Dermis blood vessel endothelial cell (primary cell): Measurements from ENCODE around the gene DNAL4. TPM values are rescaled to one million over a fixed set of nuclear protein-coding genes. Genes with fewer than 3 reads are reported as not detected.
A peak's percentile ranks its signal among the peaks of the same experiment; 100 is the strongest.

Experiments
- DNase-seq: peaks from one replicate; pipeline ENCODE4 v3.0.0; 2010
- total RNA-seq: library from RNA; depleted of rRNA; stranded (reverse); fragments of >200 nt; gene quantifications from 2 replicates; pipeline ENCODE4 v1.2.3, GENCODE V29; 2014

Gene DNAL4
- total RNA-seq, 1 donor from 2014 or later, result 16.3 TPM

DNA sequence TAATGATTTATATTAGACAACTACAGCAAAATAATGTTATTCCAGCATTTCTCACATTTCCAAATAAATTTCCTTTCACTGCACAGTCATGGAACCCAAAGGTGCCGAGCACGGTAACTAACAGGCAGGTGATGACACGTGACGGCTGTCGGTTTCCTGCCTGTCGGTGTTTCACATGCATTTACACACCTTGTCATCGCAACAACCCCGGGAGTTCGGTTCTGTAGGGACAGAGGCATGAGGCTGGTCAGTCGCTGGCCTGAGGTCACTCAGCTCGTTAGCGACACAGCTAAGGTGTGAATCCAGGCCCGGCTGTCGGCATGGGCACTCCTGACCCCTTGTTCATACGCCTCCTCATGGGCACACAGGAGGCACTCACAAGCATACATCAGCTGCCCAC, 9.9 kb downstream of the DNAL4 start:
- no peak for DNase-seq

DNA sequence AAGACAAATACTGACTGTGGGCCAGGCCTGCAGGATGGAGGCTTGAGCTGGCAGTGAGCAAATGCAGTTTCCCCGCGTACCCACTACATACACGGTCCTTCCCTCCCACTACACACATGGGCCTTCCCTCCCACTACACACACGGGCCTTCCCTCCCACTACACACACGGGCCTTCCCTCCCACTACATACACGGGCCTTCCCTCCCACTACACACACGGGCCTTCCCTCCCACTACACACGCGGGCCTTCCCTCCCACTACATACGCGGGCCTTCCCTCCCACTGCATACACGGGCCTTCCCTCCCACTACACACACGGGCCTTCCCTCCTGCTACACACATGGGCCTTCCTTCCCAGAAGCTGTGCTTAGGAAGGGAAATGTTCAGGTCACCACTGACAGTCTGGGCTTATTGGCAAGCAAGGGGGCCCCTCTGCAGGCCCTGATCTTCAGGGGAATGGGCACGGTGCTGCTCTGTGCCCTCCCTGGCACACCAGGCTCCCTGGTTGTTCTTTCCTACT, 10.8 kb downstream of the DNAL4 start:
- no peak for DNase-seq

- DNase-seq, result no peak
Observed at GRCh38 chr22:38782402-38783094, 11.4 kb downstream of the DNAL4 start.

DNA sequence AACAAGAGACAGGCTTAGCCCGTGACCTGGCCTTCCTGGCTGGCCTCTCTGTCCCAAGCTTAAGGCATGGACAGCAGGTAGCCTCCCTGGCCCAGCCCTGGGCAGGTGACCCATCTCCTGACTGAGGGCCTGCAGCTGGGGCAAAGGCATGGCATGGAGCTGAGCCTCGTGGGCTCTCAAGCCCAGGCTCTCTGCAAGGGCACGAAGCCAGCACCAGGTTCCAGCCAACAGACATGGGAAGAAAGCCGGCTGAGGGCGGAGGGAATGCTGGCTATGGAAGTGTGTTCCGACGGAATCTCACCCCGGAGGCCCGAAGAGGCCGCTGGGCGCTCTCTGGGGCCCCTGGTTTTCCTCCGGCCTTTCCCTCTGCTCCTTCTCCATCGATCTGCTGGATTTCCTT, 12.9 kb downstream of the DNAL4 start:
- DNase-seq, result no peak

GRCh38 chr22:38777087-38777671, 16.8 kb downstream of the DNAL4 start:
- DNase-seq, result no peak

GRCh38 chr22:38776086-38776485, 17.9 kb downstream of the DNAL4 start:
- DNase-seq, result peak; percentile 23

DNA sequence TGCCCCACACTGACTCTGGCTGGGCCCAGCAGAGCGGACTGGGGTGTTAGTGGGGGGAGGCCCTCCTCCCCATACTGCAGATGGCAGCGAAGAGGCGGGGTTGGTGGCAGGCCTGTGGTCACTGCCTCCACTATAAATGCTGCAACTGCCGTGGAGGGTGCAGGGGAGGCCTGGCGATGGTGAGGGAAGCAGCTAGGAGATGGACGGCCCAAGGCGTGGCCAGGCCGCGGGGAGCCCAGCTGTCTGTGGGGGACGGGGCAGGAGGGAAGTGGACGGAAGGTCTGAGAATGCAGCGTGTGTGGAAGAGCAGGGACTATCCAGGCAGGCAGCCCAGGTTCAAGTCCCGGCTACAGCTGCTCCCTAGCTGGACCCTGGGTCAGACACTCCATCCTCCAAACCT, 18.3 kb downstream of the DNAL4 start:
- DNase-seq, result no peak

DNA sequence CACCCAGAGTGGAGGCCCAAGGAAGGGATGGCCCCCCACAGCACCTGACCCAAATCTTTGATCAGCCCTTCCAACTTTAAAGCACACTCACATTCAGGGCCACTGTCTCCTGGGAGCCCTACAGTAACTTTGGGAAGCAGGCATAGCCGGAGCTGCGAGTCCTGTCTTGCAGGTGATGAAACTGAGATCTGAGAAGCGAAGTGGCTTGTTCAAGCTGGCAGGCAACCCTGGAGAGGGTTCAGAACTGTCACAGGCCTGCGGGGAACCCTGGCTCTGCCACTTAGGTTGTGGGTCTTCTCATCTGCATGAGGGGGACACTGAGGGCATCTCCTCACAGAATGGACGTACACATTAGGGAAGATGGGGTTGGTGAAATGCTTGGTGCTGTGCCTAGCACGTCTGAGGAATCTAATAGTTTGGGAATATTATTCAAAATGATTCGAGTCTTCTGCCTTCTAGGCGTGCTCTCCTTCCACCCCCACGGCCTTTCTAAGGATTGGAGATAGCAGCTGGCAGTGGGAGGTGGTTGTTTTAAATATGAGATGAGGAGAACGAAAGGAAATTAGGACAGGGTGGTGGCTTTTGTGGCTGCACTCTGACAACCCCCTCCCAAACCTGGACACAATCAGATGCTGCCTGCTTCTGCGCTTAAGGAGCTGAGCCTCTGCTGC, 19.3 kb downstream of the DNAL4 start:
- no peak for DNase-seq

DNA sequence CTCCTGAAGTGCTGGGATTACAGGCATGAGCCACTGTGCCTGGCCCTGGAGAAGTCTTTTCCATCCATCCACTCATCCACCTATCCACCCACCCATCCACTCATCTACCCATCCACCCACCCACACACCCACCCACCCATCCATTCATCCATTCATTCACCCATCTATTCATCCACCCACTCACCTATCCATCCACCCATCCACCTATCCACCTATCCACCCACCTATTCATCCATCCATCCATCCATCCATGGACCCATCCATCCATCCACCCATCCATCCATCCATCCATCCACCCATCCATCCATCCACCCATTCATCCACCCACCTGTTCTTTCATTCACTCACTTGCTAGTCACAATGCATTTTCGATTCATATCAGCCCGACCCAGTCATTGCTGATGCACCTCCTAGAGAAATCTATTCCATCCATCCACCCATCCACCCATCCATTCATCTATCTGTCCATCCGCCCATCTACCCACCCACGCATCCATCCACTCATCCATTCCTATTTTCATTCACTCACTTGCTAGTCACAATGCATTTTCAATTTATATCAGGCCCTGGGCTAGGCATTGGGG, 20.5 kb downstream of the DNAL4 start:
- DNase-seq, result no peak

- DNase-seq, result no peak
Observed at GRCh38 chr22:38772623-38772873, 21.4 kb downstream of the DNAL4 start.

DNA sequence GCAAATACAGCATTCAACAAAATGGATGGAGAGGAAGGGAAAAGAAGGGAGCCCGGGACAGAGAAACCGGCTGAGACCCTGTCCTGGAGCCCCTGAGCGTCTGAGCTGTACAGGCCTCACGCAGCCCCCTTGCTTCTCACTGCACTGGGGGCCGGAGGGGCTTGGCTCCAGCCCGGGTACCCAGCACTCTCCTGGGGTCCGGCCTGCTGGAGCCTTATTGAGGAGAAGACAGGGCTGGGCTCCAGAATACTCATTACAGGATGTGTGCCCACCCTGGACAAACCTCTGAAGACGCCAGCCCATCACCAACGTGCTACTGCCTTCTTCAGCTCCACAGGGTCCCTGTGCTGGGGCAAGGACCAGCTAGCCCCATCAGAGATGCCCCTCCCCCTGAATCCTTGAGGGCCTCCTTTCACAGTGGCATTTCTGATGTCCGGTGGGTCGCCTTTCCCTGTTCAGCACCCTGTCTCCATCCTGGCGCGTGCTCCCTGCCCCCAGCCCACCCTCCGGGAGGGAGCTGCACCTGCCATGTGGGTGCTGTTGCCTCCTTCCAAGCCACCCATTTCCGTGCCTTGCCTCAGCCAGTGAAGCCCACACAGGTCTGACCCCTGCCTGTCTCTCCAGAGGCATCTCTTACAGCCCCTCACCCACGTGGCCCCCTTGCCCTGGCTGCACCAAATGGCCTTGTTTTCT, 23.5 kb downstream of the DNAL4 start:
- DNase-seq, result no peak

- DNase-seq, result no peak
Observed at GRCh38 chr22:38768036-38768435, 25.9 kb downstream of the DNAL4 start.

DNA sequence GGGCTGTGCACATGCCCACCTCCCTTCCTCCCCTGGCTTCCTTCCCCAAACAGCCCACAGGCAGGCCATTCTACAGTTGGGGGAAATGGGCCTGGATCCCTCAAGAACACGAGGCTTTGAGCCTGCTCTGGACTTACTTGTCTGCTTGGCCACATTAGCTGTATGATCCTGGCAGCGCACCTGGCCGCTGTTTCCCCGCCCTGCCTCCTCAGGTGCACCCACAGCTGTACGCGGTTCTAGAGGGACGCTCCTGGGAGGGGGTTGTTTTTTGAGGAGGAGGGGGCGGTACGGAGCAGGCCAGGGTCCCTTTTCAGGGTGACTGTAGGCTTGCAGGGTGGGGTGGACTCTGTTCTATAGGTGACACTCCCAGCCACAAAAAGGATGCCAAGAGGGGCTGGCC, 26.6 kb downstream of the DNAL4 start:
- no peak for DNase-seq

GRCh38 chr22:38766076-38766777, 27.7 kb downstream of the DNAL4 start:
- DNase-seq, result peak; percentile 63

DNA sequence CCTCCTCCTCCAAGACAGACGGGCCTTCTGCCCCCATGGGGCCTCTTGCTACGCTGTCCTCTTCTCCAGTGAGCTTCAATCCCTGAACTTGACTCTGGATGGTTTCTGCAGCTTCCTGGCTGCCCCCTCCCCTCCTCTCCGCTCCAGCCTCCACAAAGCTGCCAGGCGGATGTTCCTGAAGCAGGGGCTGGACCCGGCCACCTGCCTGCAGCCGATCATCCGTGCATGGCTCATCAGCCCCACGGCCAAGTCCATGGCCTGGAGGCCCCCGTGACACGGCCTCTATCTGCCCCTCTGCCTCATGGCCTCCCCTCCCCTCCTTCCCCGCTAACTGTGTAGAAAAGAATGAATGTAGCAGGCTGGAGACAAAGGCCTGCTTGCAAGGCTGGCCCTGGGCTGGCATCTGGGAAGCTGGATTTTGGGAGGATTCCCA, 31.4 kb downstream of the DNAL4 start:
- no peak for DNase-seq

GRCh38 chr22:38761202-38762162, 32.5 kb downstream of the DNAL4 start:
- DNase-seq, result no peak

- no peak for DNase-seq
Observed at GRCh38 chr22:38760477-38761201, 33.3 kb downstream of the DNAL4 start.

GRCh38 chr22:38759005-38759404, 34.9 kb downstream of the DNAL4 start:
- DNase-seq, result no peak

DNA sequence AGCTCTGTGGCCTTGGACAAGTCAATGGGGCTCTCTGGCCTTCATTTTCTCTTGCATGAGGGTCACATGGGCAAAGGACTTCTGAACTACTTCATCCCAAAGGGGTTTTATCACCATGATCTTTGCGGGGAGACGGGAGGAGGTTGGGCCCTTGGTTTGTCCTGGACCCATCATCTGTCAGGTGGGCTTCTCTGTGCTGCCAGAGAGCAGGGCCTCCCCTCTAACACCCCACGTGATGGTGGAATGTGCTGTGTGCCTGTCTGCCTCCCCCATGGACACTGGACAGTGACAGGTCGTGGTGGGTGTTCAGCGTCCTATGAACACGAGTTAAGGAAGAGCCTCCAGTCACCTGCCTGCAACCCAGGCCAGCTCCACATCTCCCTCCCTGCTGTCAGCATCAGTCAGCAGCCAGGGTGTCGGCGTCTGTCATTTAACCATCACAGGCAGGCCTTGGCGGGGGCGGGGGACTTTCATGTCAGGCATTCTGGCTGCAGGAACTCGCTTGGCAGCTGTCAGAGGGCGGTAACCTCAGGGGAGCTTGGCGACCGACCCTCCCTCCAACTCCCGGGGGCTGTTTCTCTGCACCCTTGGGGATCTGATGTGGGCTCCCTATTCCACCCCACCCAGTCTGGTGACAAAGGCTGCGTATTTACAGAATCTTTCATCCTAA, 35.5 kb downstream of the DNAL4 start:
- no peak for DNase-seq

- DNase-seq, result no peak
Observed at GRCh38 chr22:38757464-38757757, 36.5 kb downstream of the DNAL4 start.
